Dendritic cell treated with granulocyte-macrophage colony-stimulating factor and Interleukin-4, amounts not matched to agents 40 ng/mL and 50 ng/mL, for 4 days (primary cell): ENCODE measurements around the gene ACTN1.
A peak's percentile ranks its signal among the peaks of the same experiment; 100 is the strongest.

ENCODE experiments used
- H3K27ac Mint-ChIP-seq: one replicate; pipeline ENCODE4 v1.8.0; 2022; ENCODE audit warnings: mild to moderate bottlenecking, mixed read lengths
- H3K27me3 Mint-ChIP-seq: one replicate; pipeline ENCODE4 v1.8.0; 2022; ENCODE audit warnings: mild to moderate bottlenecking, mixed read lengths
- H3K36me3 Mint-ChIP-seq: one replicate; pipeline ENCODE4 v1.8.0; 2022; ENCODE audit warnings: low read depth, mixed read lengths
- H3K4me1 Mint-ChIP-seq: one replicate; pipeline ENCODE4 v1.8.0; 2022; ENCODE audit warnings: low read depth, mixed read lengths
- H3K4me3 Mint-ChIP-seq: one replicate; pipeline ENCODE4 v1.8.0; 2022; ENCODE audit warnings: mild to moderate bottlenecking, moderate library complexity, mixed read lengths
- H3K9me3 Mint-ChIP-seq: one replicate; pipeline ENCODE4 v1.8.0; 2022; ENCODE audit warnings: mixed read lengths
- intact Hi-C: fragments of 100-400 bp; cut with micrococcal nuclease; formaldehyde crosslinking; loops from one replicate; pipeline ENCODE4 v1.15.0; 2022

Gene ACTN1

DNA sequence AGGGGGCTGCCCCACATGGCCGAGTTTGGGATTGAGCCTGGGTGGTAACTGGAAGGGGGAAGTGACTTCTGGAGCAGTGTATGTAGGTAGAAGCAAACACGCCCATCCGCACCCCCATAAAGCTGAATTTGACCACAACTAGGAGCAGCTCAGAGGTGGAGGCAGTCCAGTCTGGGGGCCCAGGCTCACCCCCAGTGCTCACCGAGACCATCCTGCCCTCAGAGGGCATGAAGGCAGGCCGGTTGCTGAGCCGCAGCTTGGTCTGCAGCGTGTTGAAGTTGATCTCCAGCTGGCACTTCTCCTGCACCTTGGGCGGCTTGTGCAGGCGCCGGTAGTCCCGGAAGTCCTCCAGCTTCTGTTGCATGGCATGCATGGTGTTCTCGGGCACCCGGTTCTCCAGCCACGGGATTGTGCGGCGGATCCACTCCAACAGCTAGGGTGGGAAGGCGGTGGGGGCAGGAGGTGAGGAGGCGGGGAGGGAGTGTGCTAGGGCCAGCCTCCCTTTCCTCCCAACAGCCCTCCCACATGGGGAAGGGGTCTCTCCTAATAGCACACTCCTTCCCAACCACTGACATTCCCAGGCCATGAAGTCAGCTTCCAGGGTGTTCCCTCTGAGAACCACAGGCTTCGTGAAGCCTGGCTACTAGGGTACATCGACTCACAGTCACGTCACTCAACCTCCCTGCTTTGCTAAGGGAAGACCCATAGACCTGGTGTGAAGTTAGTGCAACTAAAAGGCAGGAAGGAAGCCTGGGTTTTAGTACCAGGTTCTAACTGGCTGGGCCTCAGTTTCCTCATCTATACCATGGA, 87.0 kb downstream of the ACTN1 start:
- H3K27ac Mint-ChIP-seq: no peak overlapping the region
- H3K27me3 Mint-ChIP-seq: no peaks in the 10 kb centered on the region
- intact Hi-C loops: no loop called here
- H3K36me3 Mint-ChIP-seq: peaks cover 99% of the 10 kb centered on the region
- H3K9me3 Mint-ChIP-seq: no peaks in the 10 kb centered on the region
- H3K4me3 Mint-ChIP-seq: no peak overlapping the region
- no peaks in the 10 kb centered on the region for H3K4me1 Mint-ChIP-seq

DNA sequence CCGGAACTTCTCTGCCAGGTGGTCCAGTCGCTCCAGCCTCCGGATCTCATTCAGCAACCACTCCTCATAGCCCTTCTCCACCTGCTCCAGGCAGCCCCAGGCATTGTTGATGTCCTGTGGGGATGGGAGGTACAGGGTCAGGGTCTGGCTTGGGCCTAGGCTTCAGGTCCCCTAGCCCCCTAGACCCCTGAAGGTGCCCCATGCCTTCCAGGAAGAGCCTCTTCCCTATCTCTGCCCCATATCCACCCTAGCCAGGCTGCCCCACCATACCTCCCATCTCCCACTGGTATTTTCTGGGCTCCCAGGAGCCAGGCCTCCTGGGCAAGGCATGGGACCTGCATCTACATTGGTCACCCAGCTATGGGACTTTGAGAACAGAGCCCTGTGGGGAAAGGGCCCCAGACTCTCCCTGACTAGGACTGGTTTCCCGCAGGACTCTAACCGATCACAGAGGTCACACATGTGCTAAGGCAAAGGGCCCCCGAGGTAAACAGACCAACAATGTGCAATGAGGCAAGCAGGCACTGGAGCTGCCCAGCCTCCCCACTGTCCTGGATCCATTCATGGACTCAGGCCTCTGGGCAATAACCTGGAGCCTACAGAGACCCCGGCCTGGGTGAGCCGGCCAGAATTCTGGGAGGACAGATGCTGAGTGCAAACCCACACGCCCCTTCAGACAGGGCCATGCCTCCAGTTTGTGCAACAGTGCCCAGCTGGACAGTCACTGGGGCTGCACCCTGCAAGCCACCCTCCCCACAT, 88.8 kb downstream of the ACTN1 start:
- no peak overlapping the region for H3K27ac Mint-ChIP-seq
- no peaks in the 10 kb centered on the region for H3K4me1 Mint-ChIP-seq
- H3K36me3 Mint-ChIP-seq: peaks cover 100% of the 10 kb centered on the region
- intact Hi-C loops: no loop called here
- H3K27me3 Mint-ChIP-seq: no peaks in the 10 kb centered on the region
- H3K9me3 Mint-ChIP-seq: no peaks in the 10 kb centered on the region
- H3K4me3 Mint-ChIP-seq: no peak overlapping the region

DNA sequence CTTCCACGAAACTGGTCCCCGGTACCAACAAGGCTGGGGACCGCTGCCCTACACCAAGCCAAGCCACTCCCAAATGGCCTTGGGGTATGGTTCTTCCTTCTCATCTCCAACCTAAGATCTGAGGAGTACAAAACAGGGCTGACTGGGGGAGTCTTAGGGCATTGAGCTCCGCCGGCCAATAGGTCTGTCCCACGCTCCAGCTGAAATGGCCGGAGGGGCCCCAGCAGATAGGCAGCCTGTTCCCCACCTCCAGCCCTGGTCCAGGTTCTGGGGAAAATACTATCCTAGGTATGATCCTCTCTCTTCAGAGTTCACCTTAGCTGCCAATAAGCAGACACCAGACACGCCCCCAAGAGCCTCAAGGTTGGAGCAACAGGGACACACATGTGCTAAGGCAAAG, 90.2 kb downstream of the ACTN1 start:
- Mint-ChIP-seq H3K4me1 (no peaks in the 10 kb centered on the region), H3K4me3 (no peak overlapping the region), H3K27me3 (no peaks in the 10 kb centered on the region), H3K9me3 (no peaks in the 10 kb centered on the region), H3K27ac (no peak overlapping the region), H3K36me3 (peaks cover 100% of the 10 kb centered on the region)
- intact Hi-C loops: no loop called here

DNA sequence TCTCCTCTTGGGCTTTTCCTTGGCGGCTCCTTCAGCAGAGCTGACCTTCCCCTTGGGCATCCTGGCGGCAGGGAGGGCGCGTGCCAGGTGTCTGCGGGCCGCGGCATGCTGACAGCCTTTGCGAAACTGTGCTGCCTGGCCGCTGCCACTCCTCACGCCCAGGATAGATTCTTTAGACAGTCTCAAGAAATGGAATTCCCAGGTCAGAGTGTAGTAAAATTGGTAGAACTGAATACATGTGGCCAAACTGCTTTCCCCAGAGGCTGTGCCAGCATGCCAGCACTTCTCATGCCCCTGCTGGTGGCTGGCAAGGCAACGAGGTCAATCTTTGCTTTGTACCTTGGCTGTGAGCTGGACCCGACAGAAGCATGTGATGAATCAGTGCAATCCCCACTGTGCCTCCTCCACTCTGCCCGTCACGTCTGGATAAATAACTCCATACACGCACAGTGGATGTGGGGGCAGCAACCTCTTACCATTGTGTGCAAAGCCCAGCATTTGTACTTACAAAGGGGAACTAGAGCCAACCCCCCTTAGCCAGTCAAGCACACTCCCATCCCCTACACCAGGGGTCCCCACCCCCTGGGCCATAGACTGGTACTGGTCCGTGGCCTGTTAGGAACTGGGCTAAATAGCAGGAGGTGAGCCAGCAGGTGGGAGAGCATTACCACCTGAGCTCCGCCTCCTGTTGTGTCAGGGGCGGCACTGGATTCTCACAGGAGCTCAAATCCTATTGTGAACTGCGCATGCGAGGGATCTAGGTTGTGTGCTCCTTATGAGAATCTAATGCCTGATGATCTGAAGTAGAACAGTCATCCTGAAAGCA, 90.9 kb downstream of the ACTN1 start:
- Mint-ChIP-seq H3K36me3 (peaks cover 100% of the 10 kb centered on the region), H3K4me1 (no peaks in the 10 kb centered on the region), H3K27ac (no peak overlapping the region), H3K4me3 (no peak overlapping the region), H3K9me3 (no peaks in the 10 kb centered on the region), H3K27me3 (no peaks in the 10 kb centered on the region)
- intact Hi-C loops: no loop called here

DNA sequence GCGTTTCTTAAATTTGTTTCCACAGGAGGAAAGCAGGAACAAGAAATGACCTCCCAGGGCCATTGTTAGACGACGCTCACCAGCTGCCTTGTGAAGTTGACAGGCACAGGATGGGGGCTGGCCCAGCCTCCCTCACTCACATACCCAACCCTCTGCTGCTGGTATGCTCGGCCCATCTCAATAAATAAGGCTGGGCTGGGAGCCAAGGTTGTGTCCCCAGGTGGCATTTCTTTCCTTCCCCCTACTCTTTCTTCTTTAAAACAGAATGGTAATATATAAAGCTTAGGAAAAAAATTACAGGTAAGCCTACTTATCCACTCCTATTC, 93.0 kb downstream of the ACTN1 start:
- Mint-ChIP-seq H3K9me3 (no peaks in the 10 kb centered on the region), H3K4me1 (peaks cover 4% of the 10 kb centered on the region), H3K27ac (no peak overlapping the region), H3K4me3 (no peak overlapping the region), H3K27me3 (no peaks in the 10 kb centered on the region), H3K36me3 (peaks cover 100% of the 10 kb centered on the region)
- intact Hi-C loops: no loop called here

DNA sequence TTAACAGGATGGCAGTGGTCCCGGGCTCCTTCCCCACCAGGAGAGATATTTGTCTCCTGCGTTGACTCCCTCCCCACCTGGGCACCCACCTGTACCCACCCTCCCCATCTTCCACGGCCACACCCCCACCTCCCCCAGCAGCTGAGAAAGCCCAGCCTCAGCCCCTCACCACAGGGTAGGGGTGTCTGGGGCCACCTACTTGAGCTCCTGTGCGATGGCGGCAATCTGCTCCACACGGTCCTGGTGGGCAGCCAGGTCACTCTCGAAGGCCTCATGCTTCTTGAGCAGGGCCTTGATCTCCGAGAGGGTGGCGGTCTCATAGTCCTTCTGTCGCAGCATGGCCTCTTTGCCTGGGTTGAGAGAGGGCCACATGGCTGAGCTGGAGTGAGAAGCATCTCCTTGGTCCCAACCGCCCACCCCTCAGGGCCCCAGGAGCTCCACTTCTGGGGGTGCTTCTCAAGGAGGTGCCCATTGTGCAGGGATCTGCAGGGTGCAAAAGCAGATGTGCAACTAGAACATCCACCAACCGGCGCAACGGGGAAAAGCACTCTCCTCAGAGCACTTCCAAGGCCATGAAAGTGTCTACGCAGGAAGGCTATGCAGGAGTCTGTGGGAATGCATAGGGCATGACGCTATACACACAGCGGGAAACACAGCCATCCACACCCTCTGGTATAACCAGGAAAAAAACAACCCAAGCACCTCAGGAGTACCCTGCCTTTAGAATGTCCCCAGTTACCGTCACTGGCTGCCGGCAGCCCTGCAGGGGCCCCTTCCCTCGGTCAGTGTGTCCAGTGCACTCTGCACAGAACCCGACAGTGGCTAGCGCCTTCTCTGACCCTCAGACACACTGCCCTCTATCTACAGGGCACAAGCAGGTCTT, 93.6 kb downstream of the ACTN1 start:
- Mint-ChIP-seq H3K4me3 (no peak overlapping the region), H3K27ac (no peak overlapping the region), H3K4me1 (peaks cover 4% of the 10 kb centered on the region), H3K36me3 (peaks cover 100% of the 10 kb centered on the region), H3K9me3 (no peaks in the 10 kb centered on the region), H3K27me3 (no peaks in the 10 kb centered on the region)
- intact Hi-C loops: no loop called here

DNA sequence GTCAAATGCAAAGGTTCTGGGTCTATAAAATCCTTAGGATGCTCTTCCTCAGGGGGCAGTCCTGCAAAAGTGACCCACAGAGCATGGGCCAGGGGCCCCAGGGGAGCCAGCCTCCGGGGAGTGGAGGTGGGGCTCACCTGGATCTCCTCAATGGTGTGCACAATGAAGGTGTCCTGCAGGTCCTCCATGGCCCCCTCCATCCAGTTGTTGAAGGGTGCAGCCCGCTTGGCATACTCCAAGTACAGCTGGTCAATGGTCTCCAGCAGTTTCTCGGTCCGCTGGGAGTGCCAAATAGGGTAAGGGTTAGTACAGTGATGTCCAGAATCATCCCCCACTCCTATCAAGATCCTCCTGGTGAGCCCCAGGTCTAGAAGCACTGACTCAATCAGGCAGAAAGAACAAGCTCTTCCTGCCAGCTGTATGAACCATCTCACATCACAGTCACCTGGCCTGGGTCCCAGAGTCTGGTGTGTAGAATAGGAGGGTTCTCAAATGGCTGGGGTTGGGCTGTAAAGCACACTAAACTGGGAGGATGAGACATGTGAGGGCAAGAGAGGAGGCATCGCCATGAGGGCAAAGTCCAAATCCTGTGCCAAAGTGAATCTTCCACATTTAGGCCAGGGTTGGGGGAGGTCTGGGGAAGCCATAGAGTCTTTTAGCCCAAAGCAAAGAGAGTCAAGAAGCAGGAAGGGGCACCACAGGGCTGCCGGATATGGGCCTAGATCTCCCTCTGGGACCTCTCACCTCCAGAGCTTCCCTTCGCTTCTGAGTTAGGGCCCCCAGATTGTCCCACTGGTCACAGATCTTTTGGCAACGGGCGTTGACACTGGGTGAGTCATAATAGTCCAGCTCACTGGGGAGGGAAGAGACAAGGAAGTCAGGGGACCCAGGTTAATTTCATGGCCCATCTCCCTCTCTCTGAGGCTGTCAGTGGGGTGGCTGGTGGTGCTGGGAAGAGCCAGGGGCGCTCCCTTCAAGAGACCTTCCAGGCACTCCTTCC, 94.8 kb downstream of the ACTN1 start:
- intact Hi-C loops: no loop called here
- no peak overlapping the region for H3K4me3 Mint-ChIP-seq
- H3K27ac Mint-ChIP-seq: peak overlapping the region; percentile 18
- no peaks in the 10 kb centered on the region for H3K27me3 Mint-ChIP-seq
- peaks cover 4% of the 10 kb centered on the region for H3K4me1 Mint-ChIP-seq
- H3K36me3 Mint-ChIP-seq: peaks cover 100% of the 10 kb centered on the region
- H3K9me3 Mint-ChIP-seq: no peaks in the 10 kb centered on the region

DNA sequence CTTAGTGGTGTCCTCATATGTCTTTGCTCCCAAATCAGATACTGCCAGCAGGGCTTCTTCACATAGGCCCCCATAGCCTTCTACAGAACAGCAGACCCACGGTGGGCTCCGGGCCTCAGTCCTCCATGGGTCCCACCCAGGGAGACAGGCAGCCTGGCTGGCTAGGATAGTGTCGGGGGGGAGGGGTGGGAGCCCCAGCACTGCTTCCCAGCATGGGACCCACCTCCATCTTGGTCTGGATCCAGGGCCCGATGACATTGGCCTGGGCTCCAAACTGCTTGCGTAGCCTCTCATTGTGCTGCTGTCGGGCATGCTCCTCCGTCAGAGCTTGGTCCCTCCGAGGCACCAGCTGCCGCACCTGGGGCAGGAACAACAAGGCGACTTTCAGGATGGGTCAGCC, 96.9 kb downstream of the ACTN1 start:
- H3K27me3 Mint-ChIP-seq: no peaks in the 10 kb centered on the region
- intact Hi-C loops: no loop called here
- no peak overlapping the region for H3K4me3 Mint-ChIP-seq
- H3K36me3 Mint-ChIP-seq: peaks cover 100% of the 10 kb centered on the region
- no peaks in the 10 kb centered on the region for H3K9me3 Mint-ChIP-seq
- no peak overlapping the region for H3K27ac Mint-ChIP-seq
- H3K4me1 Mint-ChIP-seq: peaks cover 4% of the 10 kb centered on the region

DNA sequence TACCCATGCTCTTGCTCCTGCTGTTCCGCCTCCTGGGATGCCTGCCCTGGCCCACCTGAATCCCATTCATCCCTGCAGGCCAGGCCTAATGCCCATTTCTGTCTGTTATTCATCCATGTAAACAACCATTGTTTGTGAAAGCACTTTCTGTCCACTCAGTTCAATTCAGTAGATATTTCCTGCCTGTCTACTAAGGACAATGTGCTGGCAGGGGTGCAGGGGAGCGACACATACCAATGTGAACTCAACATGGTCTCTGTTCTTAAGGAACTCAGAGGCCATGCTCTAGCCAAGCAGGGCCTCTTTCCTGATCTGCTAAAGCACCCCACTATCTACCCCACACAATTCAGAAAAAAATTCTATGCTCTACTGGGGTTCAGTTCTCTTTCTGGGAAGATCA, 97.7 kb downstream of the ACTN1 start:
- intact Hi-C loops: no loop called here
- peaks cover 100% of the 10 kb centered on the region for H3K36me3 Mint-ChIP-seq
- H3K9me3 Mint-ChIP-seq: no peaks in the 10 kb centered on the region
- H3K27ac Mint-ChIP-seq: no peak overlapping the region
- H3K27me3 Mint-ChIP-seq: no peaks in the 10 kb centered on the region
- no peak overlapping the region for H3K4me3 Mint-ChIP-seq
- peaks cover 4% of the 10 kb centered on the region for H3K4me1 Mint-ChIP-seq

DNA sequence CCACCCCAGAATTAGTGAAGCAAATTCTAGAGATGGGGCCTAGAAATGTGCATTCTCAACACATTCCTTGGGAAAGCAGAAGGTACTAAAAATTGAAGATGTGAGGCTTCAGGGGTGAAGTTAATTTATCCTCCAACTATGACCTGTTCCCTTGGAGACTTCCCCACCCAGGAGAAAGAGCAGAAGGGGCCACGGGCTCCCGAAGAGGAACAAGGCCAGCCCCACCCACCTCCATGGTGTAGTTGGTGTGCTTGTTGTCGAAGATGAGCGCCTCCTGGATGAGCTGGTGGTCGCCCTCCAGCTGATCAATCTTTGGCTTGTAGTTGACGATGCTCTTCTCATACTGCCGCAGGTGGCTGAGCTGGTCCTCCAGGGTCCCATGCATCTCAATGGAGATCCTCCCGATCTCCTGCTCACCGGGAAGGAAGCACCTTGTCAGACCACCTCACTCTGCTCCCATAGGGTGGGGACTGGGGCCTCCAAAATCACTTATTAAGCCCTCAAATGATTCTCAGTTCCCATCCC, 98.5 kb downstream of the ACTN1 start:
- peaks cover 4% of the 10 kb centered on the region for H3K4me1 Mint-ChIP-seq
- no peaks in the 10 kb centered on the region for H3K27me3 Mint-ChIP-seq
- H3K4me3 Mint-ChIP-seq: no peak overlapping the region
- no peaks in the 10 kb centered on the region for H3K9me3 Mint-ChIP-seq
- H3K36me3 Mint-ChIP-seq: peaks cover 100% of the 10 kb centered on the region
- intact Hi-C loops: no loop called here
- no peak overlapping the region for H3K27ac Mint-ChIP-seq

DNA sequence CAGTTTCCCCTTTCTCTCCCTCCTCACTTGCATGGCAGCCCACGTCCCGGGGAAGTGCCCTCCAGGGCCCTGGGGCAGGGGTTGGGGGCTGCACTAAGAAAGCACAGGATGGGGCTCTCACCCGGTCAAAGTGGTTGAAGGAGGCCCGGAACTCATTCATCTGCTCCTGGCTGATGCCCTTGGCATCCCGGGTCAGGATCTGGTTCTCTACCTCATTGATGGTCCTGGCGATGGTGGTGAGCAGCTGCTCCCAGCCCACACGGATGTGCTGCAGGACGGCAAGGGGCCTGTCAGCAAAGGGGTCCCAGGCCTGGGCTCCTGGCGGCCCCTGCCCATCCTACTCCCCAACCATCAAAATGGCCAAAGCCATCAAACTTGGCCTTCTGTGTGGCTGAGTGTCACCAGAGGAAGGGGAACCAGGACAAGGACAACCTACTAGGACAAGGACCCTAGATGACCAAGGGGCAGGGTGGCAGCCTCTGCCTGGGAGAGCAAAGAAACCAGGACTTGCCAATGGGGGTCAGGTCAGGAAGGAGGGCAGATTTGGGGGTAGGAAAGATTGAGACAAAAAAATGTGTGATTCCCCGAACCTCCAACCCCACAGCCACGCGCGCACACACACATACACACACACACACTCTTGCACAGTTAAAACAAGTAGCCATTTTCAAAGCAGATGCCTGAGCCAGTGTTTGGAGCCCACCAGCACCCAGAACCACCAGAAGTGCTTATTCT, 99.1 kb downstream of the ACTN1 start:
- no peak overlapping the region for H3K27ac Mint-ChIP-seq
- H3K27me3 Mint-ChIP-seq: no peaks in the 10 kb centered on the region
- H3K9me3 Mint-ChIP-seq: no peaks in the 10 kb centered on the region
- H3K4me1 Mint-ChIP-seq: peaks cover 4% of the 10 kb centered on the region
- H3K36me3 Mint-ChIP-seq: peaks cover 100% of the 10 kb centered on the region
- intact Hi-C loops: no loop called here
- H3K4me3 Mint-ChIP-seq: no peak overlapping the region

DNA sequence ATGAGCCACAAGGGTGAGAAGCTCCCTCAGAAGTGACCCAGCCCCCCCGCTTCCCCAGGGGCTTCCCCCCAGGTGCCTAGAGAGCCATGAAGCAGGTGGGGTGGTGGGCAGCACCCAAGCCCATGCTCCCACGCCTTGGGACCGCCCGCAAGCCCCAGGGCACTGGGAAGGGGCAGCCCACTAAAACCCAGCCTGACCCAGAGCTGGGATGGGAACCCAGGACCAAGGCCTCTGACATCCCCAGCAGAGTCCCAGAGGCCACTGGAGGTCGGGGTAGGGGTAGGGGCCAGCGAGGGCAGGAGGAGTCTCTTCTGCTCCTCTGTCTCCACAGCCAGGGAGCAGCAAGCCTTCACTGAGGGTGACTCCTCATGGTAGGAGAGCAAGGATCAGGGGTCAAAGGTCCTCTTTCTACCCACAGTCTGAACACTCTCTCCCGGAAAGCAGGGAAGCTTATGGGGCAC, 99.8 kb downstream of the ACTN1 start:
- intact Hi-C loops: no loop called here
- no peak overlapping the region for H3K27ac Mint-ChIP-seq
- H3K4me3 Mint-ChIP-seq: no peak overlapping the region
- no peaks in the 10 kb centered on the region for H3K27me3 Mint-ChIP-seq
- H3K36me3 Mint-ChIP-seq: peaks cover 100% of the 10 kb centered on the region
- H3K4me1 Mint-ChIP-seq: peaks cover 4% of the 10 kb centered on the region
- no peaks in the 10 kb centered on the region for H3K9me3 Mint-ChIP-seq
